ENCODE results near the gene CCNY. TPM values are rescaled to one million over a fixed set of nuclear protein-coding genes. Genes with fewer than 3 reads are reported as not detected.

The CCNY gene
- total RNA-seq, 2 experiments from 2014 or later: 37.0 to 55.8 TPM

DNA sequence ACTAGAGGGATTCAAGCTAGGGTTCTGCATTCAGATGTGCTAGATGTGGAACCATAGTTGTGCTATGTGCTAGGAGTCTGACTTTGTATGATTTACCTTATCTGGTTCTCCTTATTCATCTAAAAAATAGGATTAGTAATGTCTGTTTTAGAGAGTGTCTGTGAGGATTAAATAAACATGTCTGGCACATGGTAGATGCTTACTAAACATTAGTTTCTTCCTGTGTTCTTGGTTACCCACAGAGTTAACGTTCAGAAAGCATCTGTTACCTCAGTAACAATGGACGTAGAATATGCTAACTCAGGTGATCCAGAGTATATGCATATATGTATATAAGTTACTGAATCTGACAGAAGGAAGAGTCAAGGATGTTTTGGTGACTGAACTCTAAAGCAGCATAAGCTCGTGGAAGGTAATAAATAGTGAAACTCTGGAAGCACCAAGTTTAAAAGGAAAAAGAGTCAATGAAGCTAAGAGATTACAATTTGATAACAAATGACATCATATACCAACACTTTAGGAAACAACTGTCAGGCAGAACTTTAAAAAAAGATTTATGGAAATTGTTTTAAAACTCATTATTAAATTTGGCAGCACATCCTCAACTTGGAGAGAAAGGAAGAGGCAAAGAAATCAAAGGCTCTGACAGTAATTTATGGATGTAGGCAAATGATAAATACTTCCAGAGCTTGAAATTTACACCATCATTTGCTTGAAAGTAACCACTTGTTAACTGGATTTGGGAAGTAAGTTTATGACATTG, 127.0 kb downstream of the CCNY start:
- CTCF ChIA-PET (ENCODE audit: unreplicated experiment): no interaction called here
- no peak for TF ChIP-seq EZH2phosphoT487 (IDR thresholded peaks at IDR 0.05; ENCODE audit: borderline replicate concordance, low read depth, low read length)
- TF ChIP-seq, protein P1, sequence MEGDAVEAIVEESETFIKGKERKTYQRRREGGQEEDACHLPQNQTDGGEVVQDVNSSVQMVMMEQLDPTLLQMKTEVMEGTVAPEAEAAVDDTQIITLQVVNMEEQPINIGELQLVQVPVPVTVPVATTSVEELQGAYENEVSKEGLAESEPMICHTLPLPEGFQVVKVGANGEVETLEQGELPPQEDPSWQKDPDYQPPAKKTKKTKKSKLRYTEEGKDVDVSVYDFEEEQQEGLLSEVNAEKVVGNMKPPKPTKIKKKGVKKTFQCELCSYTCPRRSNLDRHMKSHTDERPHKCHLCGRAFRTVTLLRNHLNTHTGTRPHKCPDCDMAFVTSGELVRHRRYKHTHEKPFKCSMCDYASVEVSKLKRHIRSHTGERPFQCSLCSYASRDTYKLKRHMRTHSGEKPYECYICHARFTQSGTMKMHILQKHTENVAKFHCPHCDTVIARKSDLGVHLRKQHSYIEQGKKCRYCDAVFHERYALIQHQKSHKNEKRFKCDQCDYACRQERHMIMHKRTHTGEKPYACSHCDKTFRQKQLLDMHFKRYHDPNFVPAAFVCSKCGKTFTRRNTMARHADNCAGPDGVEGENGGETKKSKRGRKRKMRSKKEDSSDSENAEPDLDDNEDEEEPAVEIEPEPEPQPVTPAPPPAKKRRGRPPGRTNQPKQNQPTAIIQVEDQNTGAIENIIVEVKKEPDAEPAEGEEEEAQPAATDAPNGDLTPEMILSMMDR (conservative IDR thresholded peaks at IDR 0.05; ENCODE audit: low read length): no peak
- Histone ChIP-seq H3K9me3 (ENCODE audit: low read length) (no peaks in the 10 kb centered on the region), H3K27ac (ENCODE audit: low read depth, low read length, poor library complexity, severe bottlenecking) (no peak overlapping the region), H3K4me1 (ENCODE audit: insufficient read depth, low read length, poor library complexity, severe bottlenecking) (peaks cover 24% of the 10 kb centered on the region), H3K79me2 (ENCODE audit: insufficient read depth, low read depth, low read length) (peaks cover 10% of the 10 kb centered on the region; the same call in 1 of the 2 replicates), H4K20me1 (ENCODE audit: insufficient read depth, low read length) (peaks cover 4% of the 10 kb centered on the region; the same call in 1 of the 2 replicates), H2AFZ (ENCODE audit: low read length) (no peak overlapping the region), H3K9me2 (ENCODE audit: insufficient read depth, low read length) (no peaks in the 10 kb centered on the region), H3K4me3 (ENCODE audit: low read depth, low read length, poor library complexity, severe bottlenecking) (no peak overlapping the region), H3K4me2 (ENCODE audit: low read length) (peak overlapping the region; percentile 52; the same call in 1 of the 2 replicates), H3K36me3 (ENCODE audit: insufficient read depth, low read length) (no peaks in the 10 kb centered on the region)
- POLR2A ChIA-PET: interaction anchor here (0.6 to 2.8 kb wide), 5 partner anchors 11 to 311 kb away, joined by 3 to 9 read pairs (median 3); no protein-coding TSS in a partner anchor
- intact Hi-C loops (cut with micrococcal nuclease; ENCODE audit: unreplicated experiment): no loop called here
- BruUV-seq (replicated peaks): no TSS peak
- DNase-seq (ENCODE audit: low spot score): no peak

DNA sequence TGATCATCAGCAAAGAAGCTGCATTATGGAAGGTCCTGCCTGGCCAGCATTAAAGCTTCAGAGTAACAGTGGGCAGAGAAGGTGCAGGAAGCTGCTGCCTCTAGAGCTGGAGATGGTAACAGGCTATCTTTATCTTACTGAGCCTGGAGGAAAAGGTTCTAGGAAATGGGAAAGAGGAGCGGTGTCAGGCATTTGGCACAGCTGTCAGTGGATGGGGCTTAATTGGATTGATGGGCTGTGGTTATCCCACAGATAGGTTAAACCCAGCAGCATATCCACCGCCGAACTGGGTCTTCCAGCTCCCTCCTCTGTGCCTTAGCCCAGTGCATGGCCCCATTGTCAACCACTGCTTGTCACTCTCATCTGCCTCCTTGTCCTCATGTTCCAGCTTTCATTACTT, 127.6 kb downstream of the CCNY start:
- DNase-seq (ENCODE audit: low spot score): no peak
- H3K79me2 ChIP-seq (ENCODE audit: insufficient read depth, low read depth, low read length): peaks cover 10% of the 10 kb centered on the region; the same call in 1 of the 2 replicates
- intact Hi-C loops (cut with micrococcal nuclease; ENCODE audit: unreplicated experiment): no loop called here
- no peak overlapping the region for H3K27ac ChIP-seq (ENCODE audit: low read depth, low read length, poor library complexity, severe bottlenecking)
- peaks cover 24% of the 10 kb centered on the region for H3K4me1 ChIP-seq (ENCODE audit: insufficient read depth, low read length, poor library complexity, severe bottlenecking)
- H3K4me3 ChIP-seq (ENCODE audit: low read depth, low read length, poor library complexity, severe bottlenecking): no peak overlapping the region
- ChIA-PET POLR2A (interaction anchor here (0.6 to 2.8 kb wide), 3 partner anchors 11 to 26 kb away, joined by 3 to 9 read pairs (median 4); no protein-coding TSS in a partner anchor), CTCF (ENCODE audit: unreplicated experiment) (no interaction called here)
- H3K9me2 ChIP-seq (ENCODE audit: insufficient read depth, low read length): no peaks in the 10 kb centered on the region
- H3K4me2 ChIP-seq (ENCODE audit: low read length): no peak overlapping the region
- H4K20me1 ChIP-seq (ENCODE audit: insufficient read depth, low read length): peaks cover 4% of the 10 kb centered on the region; the same call in 1 of the 2 replicates
- no peaks in the 10 kb centered on the region for H3K36me3 ChIP-seq (ENCODE audit: insufficient read depth, low read length)
- H3K9me3 ChIP-seq (ENCODE audit: low read length): no peaks in the 10 kb centered on the region
- TF ChIP-seq, protein P1 (conservative IDR thresholded peaks at IDR 0.05; ENCODE audit: low read length): no peak
- TF ChIP-seq EZH2phosphoT487 (IDR thresholded peaks at IDR 0.05; ENCODE audit: borderline replicate concordance, low read depth, low read length): no peak
- H2AFZ ChIP-seq (ENCODE audit: low read length): no peak overlapping the region
- no TSS peak for BruUV-seq (replicated peaks)

Data from OCI-LY7 (cell line).